K562 (cell line): Measurements from ENCODE around the gene SMAGP. TPM values are rescaled to one million over a fixed set of nuclear protein-coding genes. Genes with fewer than 3 reads are reported as not detected.

Experiments
- ARID1B ChIP-seq: fragments of 450-650 bp; IDR thresholded peaks from 2 replicates; pipeline ENCODE4 v1.6.1; 2016; ENCODE audit warnings: antibody characterized with exemption, mild to moderate bottlenecking, inconsistent platforms
- COPS2 ChIP-seq: fragments of 450-650 bp; conservative IDR thresholded peaks from 2 replicates; pipeline ENCODE4 v1.6.1; 2016; ENCODE audit warnings: mild to moderate bottlenecking, moderate library complexity
- E2F5 ChIP-seq: sonication (generic); formaldehyde crosslinking; IDR thresholded peaks from 2 replicates; pipeline ENCODE4 v1.8.0; 2022; ENCODE audit warnings: mild to moderate bottlenecking, missing genetic modification reagents
- MTF1 ChIP-seq: fragments of 250-450 bp; sonication (Bioruptor Pico); IDR thresholded peaks from 2 replicates; pipeline ENCODE4 v1.9.0; 2021; ENCODE audit warnings: moderate library complexity, mild to moderate bottlenecking, inconsistent platforms, borderline replicate concordance
- NCOA2 ChIP-seq, 2 experiments: fragments of 450-650 bp; IDR thresholded peaks; 2 replicates each; pipeline ENCODE4 v1.6.1; 2018; ENCODE audit warnings: mild to moderate bottlenecking in 2 of 2, moderate library complexity in 1 of 2; ENCODE audit not compliant: partially characterized antibody in 2 of 2
- NFE2L1 ChIP-seq: fragments of 450-650 bp; IDR thresholded peaks from 2 replicates; pipeline ENCODE4 v1.6.1; 2016; ENCODE audit warnings: missing genetic modification characterization, low read depth, mild to moderate bottlenecking, missing compliant biosample characterization, moderate library complexity, borderline replicate concordance
- NR2C1 ChIP-seq, 2 experiments: fragments of 450-650 bp; IDR thresholded peaks; 2 replicates each; pipeline ENCODE4 v1.6.1; 2017; ENCODE audit warnings: mild to moderate bottlenecking in 2 of 2, antibody characterized with exemption in 1 of 2, inconsistent platforms in 1 of 2, missing compliant biosample characterization in 1 of 2, missing genetic modification characterization in 1 of 2
- PATZ1 ChIP-seq: fragments of 250-450 bp; sonication (Bioruptor Pico); IDR thresholded peaks from 2 replicates; pipeline ENCODE4 v1.5.0; 2020; ENCODE audit warnings: mild to moderate bottlenecking, borderline replicate concordance
- SMARCB1 ChIP-seq: IDR thresholded peaks from 2 replicates; pipeline ENCODE4 v1.6.1; 2011; ENCODE audit warnings: improper control_type of control experiment, low read depth; ENCODE audit not compliant: insufficient read length
- TEAD1 ChIP-seq, 2 experiments: fragments of 450-650 bp in 1 of 2; sonication (generic) in 1 of 2; formaldehyde crosslinking; IDR thresholded peaks; 2 replicates each; pipeline versions ENCODE4 v1.4.0 to v1.8.0; 2020 to 2022; ENCODE audit warnings: mild to moderate bottlenecking in 2 of 2, missing genetic modification reagents in 1 of 2
- polyA plus RNA-seq, 8 experiments: library from polyadenylated mRNA; depleted of rRNA in 4 of 8; stranded (reverse) in 5 of 8; unstranded in 3 of 8; fragments of >200 nt; fragmentation: Nextera tagmentation in 2 of 8; fragmentation: Illumina TruSeq in 1 of 8; extraction: Ambion mirVana in 2 of 8; extraction: Trizol in 1 of 8; gene quantifications; 2 replicates each; pipeline versions ENCODE4 v1.2.1 to v1.2.3, GENCODE V29; 2011 to 2014; ENCODE audit warnings: inconsistent platforms in 1 of 8, missing spikeins in 1 of 8
- total RNA-seq, 7 experiments: library from RNA; depleted of rRNA in 6 of 7; stranded (reverse); fragments of >200 nt in 6 of 7; fragmentation: Illumina TruSeq in 2 of 7; extraction: Trizol in 2 of 7; gene quantifications; 2 replicates each; pipeline versions ENCODE4 v1.2.1 to v1.2.3, GENCODE V29; 2011 to 2021; ENCODE audit warnings: low replicate concordance in 1 of 7
- TF ChIP-seq, protein P1 (sequence below), 2 experiments: fragments of 150-350 bp in 1 of 2; IDR thresholded peaks; 2 replicates each; pipeline ENCODE4 v1.6.1; 2012 to 2016; ENCODE audit warnings: low read depth in 2 of 2, low read length in 2 of 2, mild to moderate bottlenecking in 1 of 2, moderate library complexity in 1 of 2
- TF ChIP-seq, protein P2 (sequence below): fragments of 450-650 bp; IDR thresholded peaks from 2 replicates; pipeline ENCODE4 v1.6.1; 2016; ENCODE audit warnings: low read depth, mild to moderate bottlenecking, moderate library complexity
- TF ChIP-seq, protein P3 (sequence below): fragments of 250-450 bp; sonication (Bioruptor Pico); IDR thresholded peaks from 2 replicates; pipeline ENCODE4 v1.5.0; 2021; ENCODE audit warnings: mild to moderate bottlenecking, borderline replicate concordance
- TF ChIP-seq, protein P4 (sequence below): fragments of 450-650 bp; formaldehyde crosslinking; IDR thresholded peaks from 2 replicates; pipeline ENCODE4 v1.4.0; 2022; ENCODE audit warnings: mild to moderate bottlenecking, moderate library complexity

Gene SMAGP
- total and polyA plus RNA-seq, 9 of the 15 experiments (the other 6 are each of a cell fraction or from before 2014, with no cell fraction given), result 23.1 to 62.3 (median 29.9) TPM

GRCh38 chr12:51246254-51246853, 23.9 kb downstream of the SMAGP start (continued):
- TF ChIP-seq, protein P1, sequence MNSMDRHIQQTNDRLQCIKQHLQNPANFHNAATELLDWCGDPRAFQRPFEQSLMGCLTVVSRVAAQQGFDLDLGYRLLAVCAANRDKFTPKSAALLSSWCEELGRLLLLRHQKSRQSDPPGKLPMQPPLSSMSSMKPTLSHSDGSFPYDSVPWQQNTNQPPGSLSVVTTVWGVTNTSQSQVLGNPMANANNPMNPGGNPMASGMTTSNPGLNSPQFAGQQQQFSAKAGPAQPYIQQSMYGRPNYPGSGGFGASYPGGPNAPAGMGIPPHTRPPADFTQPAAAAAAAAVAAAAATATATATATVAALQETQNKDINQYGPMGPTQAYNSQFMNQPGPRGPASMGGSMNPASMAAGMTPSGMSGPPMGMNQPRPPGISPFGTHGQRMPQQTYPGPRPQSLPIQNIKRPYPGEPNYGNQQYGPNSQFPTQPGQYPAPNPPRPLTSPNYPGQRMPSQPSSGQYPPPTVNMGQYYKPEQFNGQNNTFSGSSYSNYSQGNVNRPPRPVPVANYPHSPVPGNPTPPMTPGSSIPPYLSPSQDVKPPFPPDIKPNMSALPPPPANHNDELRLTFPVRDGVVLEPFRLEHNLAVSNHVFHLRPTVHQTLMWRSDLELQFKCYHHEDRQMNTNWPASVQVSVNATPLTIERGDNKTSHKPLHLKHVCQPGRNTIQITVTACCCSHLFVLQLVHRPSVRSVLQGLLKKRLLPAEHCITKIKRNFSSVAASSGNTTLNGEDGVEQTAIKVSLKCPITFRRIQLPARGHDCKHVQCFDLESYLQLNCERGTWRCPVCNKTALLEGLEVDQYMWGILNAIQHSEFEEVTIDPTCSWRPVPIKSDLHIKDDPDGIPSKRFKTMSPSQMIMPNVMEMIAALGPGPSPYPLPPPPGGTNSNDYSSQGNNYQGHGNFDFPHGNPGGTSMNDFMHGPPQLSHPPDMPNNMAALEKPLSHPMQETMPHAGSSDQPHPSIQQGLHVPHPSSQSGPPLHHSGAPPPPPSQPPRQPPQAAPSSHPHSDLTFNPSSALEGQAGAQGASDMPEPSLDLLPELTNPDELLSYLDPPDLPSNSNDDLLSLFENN (IDR thresholded peaks at IDR 0.05; ENCODE audit: low read depth in 2 of 2, low read length in 2 of 2), result peak in 1 of 2 experiments; percentile 33; a peak in 1 of 4 replicates
- TF ChIP-seq, protein P2, sequence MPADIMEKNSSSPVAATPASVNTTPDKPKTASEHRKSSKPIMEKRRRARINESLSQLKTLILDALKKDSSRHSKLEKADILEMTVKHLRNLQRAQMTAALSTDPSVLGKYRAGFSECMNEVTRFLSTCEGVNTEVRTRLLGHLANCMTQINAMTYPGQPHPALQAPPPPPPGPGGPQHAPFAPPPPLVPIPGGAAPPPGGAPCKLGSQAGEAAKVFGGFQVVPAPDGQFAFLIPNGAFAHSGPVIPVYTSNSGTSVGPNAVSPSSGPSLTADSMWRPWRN, result 0 out of 2 replicates have a peak, but pooled peaks have one; percentile 52
- TF ChIP-seq NFE2L1, result no peak
- TF ChIP-seq, protein P3, sequence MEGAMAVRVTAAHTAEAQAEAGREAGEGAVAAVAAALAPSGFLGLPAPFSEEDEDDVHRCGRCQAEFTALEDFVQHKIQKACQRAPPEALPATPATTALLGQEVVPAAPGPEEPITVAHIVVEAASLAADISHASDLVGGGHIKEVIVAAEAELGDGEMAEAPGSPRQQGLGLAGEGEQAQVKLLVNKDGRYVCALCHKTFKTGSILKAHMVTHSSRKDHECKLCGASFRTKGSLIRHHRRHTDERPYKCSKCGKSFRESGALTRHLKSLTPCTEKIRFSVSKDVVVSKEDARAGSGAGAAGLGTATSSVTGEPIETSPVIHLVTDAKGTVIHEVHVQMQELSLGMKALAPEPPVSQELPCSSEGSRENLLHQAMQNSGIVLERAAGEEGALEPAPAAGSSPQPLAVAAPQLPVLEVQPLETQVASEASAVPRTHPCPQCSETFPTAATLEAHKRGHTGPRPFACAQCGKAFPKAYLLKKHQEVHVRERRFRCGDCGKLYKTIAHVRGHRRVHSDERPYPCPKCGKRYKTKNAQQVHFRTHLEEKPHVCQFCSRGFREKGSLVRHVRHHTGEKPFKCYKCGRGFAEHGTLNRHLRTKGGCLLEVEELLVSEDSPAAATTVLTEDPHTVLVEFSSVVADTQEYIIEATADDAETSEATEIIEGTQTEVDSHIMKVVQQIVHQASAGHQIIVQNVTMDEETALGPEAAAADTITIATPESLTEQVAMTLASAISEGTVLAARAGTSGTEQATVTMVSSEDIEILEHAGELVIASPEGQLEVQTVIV (CRISPR knock-in tag), result no peak
- TF ChIP-seq NCOA2 (IDR thresholded peaks at IDR 0.05; ENCODE audit: partially characterized antibody in 2 of 2), result peak in 1 of 2 experiments; percentile 28
- no peak for TF ChIP-seq MTF1
- TF ChIP-seq SMARCB1, result no peak
- TF ChIP-seq NR2C1 (IDR thresholded peaks at IDR 0.05), result no peak
- TF ChIP-seq NR2C1 (tag; IDR thresholded peaks at IDR 0.05), result peak; percentile 24; the same call in 1 of the 2 replicates
- TF ChIP-seq ARID1B, result peak; percentile 85
- peak in 1 of 2 experiments; percentile 66; a peak in 1 of 4 replicates for TF ChIP-seq TEAD1 (CRISPR knock-in tag; IDR thresholded peaks at IDR 0.05)
- TF ChIP-seq PATZ1, result peak; percentile 47; the same call in 1 of the 2 replicates
- no peak for TF ChIP-seq E2F5 (CRISPR knock-in tag)
- TF ChIP-seq, protein P4, sequence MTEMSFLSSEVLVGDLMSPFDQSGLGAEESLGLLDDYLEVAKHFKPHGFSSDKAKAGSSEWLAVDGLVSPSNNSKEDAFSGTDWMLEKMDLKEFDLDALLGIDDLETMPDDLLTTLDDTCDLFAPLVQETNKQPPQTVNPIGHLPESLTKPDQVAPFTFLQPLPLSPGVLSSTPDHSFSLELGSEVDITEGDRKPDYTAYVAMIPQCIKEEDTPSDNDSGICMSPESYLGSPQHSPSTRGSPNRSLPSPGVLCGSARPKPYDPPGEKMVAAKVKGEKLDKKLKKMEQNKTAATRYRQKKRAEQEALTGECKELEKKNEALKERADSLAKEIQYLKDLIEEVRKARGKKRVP (CRISPR knock-in tag), result peak; percentile 51; the same call in 1 of the 2 replicates
- no peak for TF ChIP-seq COPS2
